Measurements from ENCODE around the gene KIAA1217. TPM values are rescaled to one million over a fixed set of nuclear protein-coding genes. Genes with fewer than 3 reads are reported as not detected.

The KIAA1217 gene
- total RNA-seq, 4 donors from 2014 or later: 34.8 to 66.8 (median 52.9) TPM

DNA sequence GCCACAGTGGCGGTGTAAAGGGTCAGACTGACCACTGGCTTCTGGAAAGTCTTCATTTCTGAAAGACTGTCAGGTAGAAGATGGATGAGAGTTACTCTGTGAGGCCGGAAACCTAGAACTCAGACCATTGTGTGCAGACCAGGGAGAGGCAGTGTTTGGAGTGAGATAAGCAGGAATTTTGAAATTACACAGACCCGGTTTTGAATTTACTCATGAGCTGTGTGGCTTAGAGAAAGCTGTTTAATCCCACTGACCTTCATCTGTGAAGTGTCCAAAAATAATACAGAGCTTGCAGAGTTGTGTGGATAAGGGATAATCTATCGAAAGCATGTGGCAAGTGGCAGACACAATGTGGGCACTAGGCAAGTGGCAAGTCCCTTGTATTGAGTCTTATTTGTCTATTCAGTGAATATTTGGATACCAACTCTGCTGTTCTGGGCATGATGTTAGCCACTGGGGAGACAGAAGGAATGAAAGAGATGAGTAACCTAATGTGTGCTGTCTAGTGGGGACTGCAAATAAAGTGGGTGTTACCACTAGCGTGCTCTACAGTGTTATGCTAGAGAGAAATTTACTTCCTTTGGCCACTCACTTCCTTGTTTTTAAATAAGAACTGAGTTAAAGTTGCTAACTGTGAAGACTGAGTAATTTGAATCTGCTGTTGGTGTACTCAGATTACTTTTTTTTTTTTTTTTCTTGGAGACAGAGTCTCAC is 69.4 kb downstream of the KIAA1217 start:
- intact Hi-C loops (cut with DNase I; ENCODE audit: low total_unique reads): no loop called here
- DNase-seq (ENCODE audit: low spot score in 2 of 2): no peak
- WGBS, 2 donors: 89 to 91% methylated on average over 5 of the region's 5 CpGs
- no peak for TF ChIP-seq POLR2A (IDR thresholded peaks at IDR 0.05)
- TF ChIP-seq, protein P1, sequence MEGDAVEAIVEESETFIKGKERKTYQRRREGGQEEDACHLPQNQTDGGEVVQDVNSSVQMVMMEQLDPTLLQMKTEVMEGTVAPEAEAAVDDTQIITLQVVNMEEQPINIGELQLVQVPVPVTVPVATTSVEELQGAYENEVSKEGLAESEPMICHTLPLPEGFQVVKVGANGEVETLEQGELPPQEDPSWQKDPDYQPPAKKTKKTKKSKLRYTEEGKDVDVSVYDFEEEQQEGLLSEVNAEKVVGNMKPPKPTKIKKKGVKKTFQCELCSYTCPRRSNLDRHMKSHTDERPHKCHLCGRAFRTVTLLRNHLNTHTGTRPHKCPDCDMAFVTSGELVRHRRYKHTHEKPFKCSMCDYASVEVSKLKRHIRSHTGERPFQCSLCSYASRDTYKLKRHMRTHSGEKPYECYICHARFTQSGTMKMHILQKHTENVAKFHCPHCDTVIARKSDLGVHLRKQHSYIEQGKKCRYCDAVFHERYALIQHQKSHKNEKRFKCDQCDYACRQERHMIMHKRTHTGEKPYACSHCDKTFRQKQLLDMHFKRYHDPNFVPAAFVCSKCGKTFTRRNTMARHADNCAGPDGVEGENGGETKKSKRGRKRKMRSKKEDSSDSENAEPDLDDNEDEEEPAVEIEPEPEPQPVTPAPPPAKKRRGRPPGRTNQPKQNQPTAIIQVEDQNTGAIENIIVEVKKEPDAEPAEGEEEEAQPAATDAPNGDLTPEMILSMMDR (IDR thresholded peaks at IDR 0.05): no peak
- no peak overlapping the region for H3K4me3 ChIP-seq (ENCODE audit: low read depth, poor library complexity, severe bottlenecking)

DNA sequence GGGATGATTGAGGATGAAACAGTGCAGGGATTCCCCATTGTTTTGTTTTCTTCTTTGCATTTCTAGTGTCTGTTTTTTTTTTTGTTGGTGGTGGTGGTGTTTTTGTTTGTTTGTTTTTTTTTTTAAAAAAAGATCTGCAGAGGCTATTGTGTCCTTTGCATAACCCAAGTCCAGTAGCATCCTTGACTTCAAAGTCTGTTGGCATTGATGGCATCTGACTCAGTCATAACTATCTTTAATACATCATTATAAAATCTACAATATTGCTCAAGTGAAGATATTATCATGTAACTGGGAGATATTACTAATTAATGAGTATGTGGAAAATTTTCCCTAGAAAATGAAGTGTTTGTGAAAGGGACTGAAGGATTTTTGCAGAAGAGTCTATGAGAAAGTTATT is 70.2 kb downstream of the KIAA1217 start:
- no peak for DNase-seq (ENCODE audit: low spot score in 2 of 2)
- no peak for TF ChIP-seq POLR2A (IDR thresholded peaks at IDR 0.05)
- TF ChIP-seq, protein P1 (IDR thresholded peaks at IDR 0.05): no peak
- no peak overlapping the region for H3K4me3 ChIP-seq (ENCODE audit: low read depth, poor library complexity, severe bottlenecking)
- intact Hi-C loops (cut with DNase I; ENCODE audit: low total_unique reads): no loop called here

DNA sequence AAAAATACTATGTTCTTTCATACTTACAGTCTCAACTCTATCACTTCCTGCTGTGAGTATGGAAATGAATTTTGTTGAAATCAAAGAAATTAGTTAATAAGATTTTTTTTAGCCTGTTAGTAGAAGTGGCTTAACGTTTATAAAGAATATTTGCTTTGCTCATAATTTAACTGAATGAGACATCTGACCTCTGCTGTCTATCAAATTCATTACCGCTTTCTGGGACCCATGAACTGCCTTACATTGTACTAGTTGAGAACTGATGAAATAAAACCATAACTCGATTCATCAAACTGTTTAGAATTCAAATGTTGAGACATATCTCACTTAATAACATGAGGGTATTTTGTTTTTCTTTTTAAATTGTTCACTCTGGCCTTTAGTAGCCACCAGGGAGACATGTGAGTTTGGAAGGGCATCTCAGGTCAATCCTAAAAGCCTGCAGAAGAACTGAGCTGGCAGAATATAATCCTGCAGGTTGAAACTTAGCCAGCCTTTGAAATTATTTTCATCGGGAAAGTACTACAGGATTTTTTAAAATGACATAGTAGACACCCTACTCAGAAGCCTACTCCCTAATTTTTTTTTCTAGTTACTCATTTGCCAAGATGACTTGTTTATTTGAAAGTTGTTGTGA is 78.7 kb downstream of the KIAA1217 start:
- no peak for TF ChIP-seq POLR2A (IDR thresholded peaks at IDR 0.05)
- TF ChIP-seq, protein P1 (IDR thresholded peaks at IDR 0.05): no peak
- no peak overlapping the region for H3K4me3 ChIP-seq (ENCODE audit: low read depth, poor library complexity, severe bottlenecking)
- DNase-seq (ENCODE audit: low spot score in 2 of 2): no peak
- WGBS, 2 donors: 26 to 28% methylated on average over 4 of the region's 4 CpGs
- intact Hi-C loops (cut with DNase I; ENCODE audit: low total_unique reads): no loop called here

DNA sequence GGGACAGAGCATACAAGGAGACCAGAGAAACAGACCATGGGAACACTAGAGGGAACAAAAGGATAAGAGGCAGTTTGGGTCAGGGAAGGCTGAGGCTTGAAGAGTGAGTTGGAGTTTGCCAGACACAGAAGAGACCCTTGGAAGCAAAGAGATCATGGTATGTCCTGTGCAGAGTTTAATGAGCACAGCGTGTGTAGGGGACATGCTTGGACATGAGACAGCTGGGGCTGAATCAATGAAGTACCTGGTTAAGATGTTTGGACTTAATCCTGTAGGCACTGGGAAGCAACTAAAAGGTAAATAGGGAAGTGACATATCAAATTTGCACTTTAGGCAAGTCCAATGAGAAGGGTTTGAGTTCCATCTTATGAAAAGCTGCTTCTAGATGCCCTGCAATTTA is 79.6 kb downstream of the KIAA1217 start:
- intact Hi-C loops (cut with DNase I; ENCODE audit: low total_unique reads): no loop called here
- H3K4me3 ChIP-seq (ENCODE audit: low read depth, poor library complexity, severe bottlenecking): no peak overlapping the region
- DNase-seq (ENCODE audit: low spot score in 2 of 2): no peak
- no peak for TF ChIP-seq POLR2A (IDR thresholded peaks at IDR 0.05)
- TF ChIP-seq, protein P1 (IDR thresholded peaks at IDR 0.05): no peak
- WGBS, 2 donors: 55 to 57% methylated on average over 1 of the region's 1 CpG

DNA sequence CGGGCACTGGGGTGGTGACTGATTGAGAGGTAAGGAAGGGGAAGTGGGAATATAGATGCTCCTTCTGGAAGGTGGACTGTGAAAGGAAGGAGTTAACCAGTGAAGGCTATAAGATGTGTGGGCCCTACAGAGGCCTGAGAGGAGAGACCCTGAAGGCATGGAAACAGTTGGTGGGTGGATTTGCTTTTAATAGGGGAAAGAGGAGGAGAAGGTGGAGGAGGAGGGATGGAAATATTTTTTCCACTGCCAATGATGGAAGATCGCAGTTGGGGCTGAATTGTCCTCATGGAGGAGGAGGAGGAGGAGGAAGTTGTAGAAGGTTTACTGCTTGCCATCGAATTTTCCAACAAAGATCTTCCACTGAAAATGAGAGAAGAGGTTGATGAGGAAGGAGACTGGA is 80.3 kb downstream of the KIAA1217 start:
- intact Hi-C loops (cut with DNase I; ENCODE audit: low total_unique reads): no loop called here
- H3K4me3 ChIP-seq (ENCODE audit: low read depth, poor library complexity, severe bottlenecking): no peak overlapping the region
- DNase-seq (ENCODE audit: low spot score in 2 of 2): no peak
- 80 to 89% methylated on average over 3 of the region's 3 CpGs for WGBS, 2 donors
- TF ChIP-seq, protein P1 (IDR thresholded peaks at IDR 0.05): no peak
- TF ChIP-seq POLR2A (IDR thresholded peaks at IDR 0.05): no peak

Measured in lower leg skin (tissue), 4 donors.